ENCODE data around the gene DOLPP1. TPM values are rescaled to one million over a fixed set of nuclear protein-coding genes. Genes with fewer than 3 reads are reported as not detected.

Gene DOLPP1
- total and polyA plus RNA-seq, 2 of the 13 experiments (the other 11 are each of a cell fraction or from before 2014, with no cell fraction given), result 21.0 to 34.1 TPM

GRCh38 chr9:129064499-129064908 lies 16.4 kb upstream of the DOLPP1 start (continued):
- TF ChIP-seq, protein P1, sequence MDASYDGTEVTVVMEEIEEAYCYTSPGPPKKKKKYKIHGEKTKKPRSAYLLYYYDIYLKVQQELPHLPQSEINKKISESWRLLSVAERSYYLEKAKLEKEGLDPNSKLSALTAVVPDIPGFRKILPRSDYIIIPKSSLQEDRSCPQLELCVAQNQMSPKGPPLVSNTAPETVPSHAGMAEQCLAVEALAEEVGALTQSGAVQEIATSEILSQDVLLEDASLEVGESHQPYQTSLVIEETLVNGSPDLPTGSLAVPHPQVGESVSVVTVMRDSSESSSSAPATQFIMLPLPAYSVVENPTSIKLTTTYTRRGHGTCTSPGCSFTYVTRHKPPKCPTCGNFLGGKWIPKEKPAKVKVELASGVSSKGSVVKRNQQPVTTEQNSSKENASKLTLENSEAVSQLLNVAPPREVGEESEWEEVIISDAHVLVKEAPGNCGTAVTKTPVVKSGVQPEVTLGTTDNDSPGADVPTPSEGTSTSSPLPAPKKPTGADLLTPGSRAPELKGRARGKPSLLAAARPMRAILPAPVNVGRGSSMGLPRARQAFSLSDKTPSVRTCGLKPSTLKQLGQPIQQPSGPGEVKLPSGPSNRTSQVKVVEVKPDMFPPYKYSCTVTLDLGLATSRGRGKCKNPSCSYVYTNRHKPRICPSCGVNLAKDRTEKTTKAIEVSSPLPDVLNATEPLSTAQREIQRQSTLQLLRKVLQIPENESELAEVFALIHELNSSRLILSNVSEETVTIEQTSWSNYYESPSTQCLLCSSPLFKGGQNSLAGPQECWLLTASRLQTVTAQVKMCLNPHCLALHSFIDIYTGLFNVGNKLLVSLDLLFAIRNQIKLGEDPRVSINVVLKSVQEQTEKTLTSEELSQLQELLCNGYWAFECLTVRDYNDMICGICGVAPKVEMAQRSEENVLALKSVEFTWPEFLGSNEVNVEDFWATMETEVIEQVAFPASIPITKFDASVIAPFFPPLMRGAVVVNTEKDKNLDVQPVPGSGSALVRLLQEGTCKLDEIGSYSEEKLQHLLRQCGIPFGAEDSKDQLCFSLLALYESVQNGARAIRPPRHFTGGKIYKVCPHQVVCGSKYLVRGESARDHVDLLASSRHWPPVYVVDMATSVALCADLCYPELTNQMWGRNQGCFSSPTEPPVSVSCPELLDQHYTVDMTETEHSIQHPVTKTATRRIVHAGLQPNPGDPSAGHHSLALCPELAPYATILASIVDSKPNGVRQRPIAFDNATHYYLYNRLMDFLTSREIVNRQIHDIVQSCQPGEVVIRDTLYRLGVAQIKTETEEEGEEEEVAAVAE (CRISPR knock-in tag; IDR thresholded peaks at IDR 0.05; ENCODE audit: borderline replicate concordance), result peak; percentile 20; the same call in 1 of the 2 replicates
- TF ChIP-seq PITX1 (CRISPR knock-in tag; IDR thresholded peaks at IDR 0.05) (peak; percentile 87; the same call in 1 of the 2 replicates), ZFY (CRISPR knock-in tag; IDR thresholded peaks at IDR 0.05) (peak; percentile 77), SALL2 (CRISPR knock-in tag; IDR thresholded peaks at IDR 0.05) (peak; percentile 40; the same call in 1 of the 2 replicates), ZNF616 (CRISPR knock-in tag; IDR thresholded peaks at IDR 0.05; ENCODE audit: low read depth) (no peak), KLF11 (CRISPR knock-in tag; IDR thresholded peaks at IDR 0.05) (no peak), ZNF580 (CRISPR knock-in tag; IDR thresholded peaks at IDR 0.05; ENCODE audit: borderline replicate concordance, low read depth) (0 out of 2 replicates have a peak, but pooled peaks have one; percentile 53), ZNF121 (CRISPR knock-in tag; IDR thresholded peaks at IDR 0.05) (peak; percentile 65; the same call in 1 of the 2 replicates), KDM3A (CRISPR knock-in tag; IDR thresholded peaks at IDR 0.05; ENCODE audit: low read depth) (0 out of 2 replicates have a peak, but pooled peaks have one; percentile 36), MEIS1 (CRISPR knock-in tag; IDR thresholded peaks at IDR 0.05; ENCODE audit: borderline replicate concordance) (peak; percentile 44; the same call in 1 of the 2 replicates), ASH2L (IDR thresholded peaks at IDR 0.05; ENCODE audit: insufficient read length, low read depth, low read length) (no peak), ZNF761 (CRISPR knock-in tag; conservative IDR thresholded peaks at IDR 0.05) (peak; percentile 79; the same call in 1 of the 2 replicates), ZNF589 (CRISPR knock-in tag; conservative IDR thresholded peaks at IDR 0.05) (no peak), ZNF563 (CRISPR knock-in tag; IDR thresholded peaks at IDR 0.05) (peak; percentile 80), CENPX (CRISPR knock-in tag; IDR thresholded peaks at IDR 0.05) (no peak), ZNF232 (CRISPR knock-in tag; IDR thresholded peaks at IDR 0.05; ENCODE audit: borderline replicate concordance) (0 out of 2 replicates have a peak, but pooled peaks have one; percentile 37), MIER2 (CRISPR knock-in tag; IDR thresholded peaks at IDR 0.05) (0 out of 2 replicates have a peak, but pooled peaks have one; percentile 35), ZNF263 (CRISPR knock-in tag; IDR thresholded peaks at IDR 0.05) (peak; percentile 36; the same call in 1 of the 2 replicates), REPIN1 (CRISPR knock-in tag; IDR thresholded peaks at IDR 0.05; ENCODE audit: borderline replicate concordance, low read depth) (peak; percentile 75; the same call in 1 of the 2 replicates)
- TF ChIP-seq, protein P2, sequence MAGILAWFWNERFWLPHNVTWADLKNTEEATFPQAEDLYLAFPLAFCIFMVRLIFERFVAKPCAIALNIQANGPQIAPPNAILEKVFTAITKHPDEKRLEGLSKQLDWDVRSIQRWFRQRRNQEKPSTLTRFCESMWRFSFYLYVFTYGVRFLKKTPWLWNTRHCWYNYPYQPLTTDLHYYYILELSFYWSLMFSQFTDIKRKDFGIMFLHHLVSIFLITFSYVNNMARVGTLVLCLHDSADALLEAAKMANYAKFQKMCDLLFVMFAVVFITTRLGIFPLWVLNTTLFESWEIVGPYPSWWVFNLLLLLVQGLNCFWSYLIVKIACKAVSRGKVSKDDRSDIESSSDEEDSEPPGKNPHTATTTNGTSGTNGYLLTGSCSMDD (CRISPR knock-in tag; IDR thresholded peaks at IDR 0.05), result no peak
- TF ChIP-seq, protein P3, sequence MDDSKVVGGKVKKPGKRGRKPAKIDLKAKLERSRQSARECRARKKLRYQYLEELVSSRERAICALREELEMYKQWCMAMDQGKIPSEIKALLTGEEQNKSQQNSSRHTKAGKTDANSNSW (CRISPR knock-in tag; IDR thresholded peaks at IDR 0.05; ENCODE audit: borderline replicate concordance), result no peak
- TF ChIP-seq, protein P4, sequence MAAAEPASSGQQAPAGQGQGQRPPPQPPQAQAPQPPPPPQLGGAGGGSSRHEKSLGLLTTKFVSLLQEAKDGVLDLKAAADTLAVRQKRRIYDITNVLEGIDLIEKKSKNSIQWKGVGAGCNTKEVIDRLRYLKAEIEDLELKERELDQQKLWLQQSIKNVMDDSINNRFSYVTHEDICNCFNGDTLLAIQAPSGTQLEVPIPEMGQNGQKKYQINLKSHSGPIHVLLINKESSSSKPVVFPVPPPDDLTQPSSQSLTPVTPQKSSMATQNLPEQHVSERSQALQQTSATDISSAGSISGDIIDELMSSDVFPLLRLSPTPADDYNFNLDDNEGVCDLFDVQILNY (CRISPR knock-in tag; conservative IDR thresholded peaks at IDR 0.05), result no peak
- TF ChIP-seq, protein P5, sequence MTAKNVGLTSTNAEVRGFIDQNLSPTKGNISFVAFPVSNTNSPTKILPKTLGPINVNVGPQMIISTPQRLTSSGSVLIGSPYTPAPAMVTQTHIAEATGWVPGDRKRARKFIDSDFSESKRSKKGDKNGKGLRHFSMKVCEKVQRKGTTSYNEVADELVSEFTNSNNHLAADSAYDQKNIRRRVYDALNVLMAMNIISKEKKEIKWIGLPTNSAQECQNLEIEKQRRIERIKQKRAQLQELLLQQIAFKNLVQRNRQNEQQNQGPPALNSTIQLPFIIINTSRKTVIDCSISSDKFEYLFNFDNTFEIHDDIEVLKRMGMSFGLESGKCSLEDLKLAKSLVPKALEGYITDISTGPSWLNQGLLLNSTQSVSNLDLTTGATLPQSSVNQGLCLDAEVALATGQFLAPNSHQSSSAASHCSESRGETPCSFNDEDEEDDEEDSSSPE (CRISPR knock-in tag; IDR thresholded peaks at IDR 0.05), result peak; percentile 65; the same call in 1 of the 2 replicates

Data from HepG2 (cell line).